Middle frontal gyrus (tissue), 1 donor: ENCODE data around the gene DAB1.
A peak's percentile ranks its signal among the peaks of the same experiment; 100 is the strongest.

ENCODE experiments used
- DNase-seq: peaks from one replicate; pipeline ENCODE4 v3.0.0-alpha.2; 2015; ENCODE audit warnings: low spot score; ENCODE audit errors: extremely low spot score

Gene DAB1

GRCh38 chr1:57319791-57320190 is 104.1 kb downstream of the DAB1 start:
- no peak for DNase-seq

- no peak for DNase-seq
Observed at GRCh38 chr1:57319165-57319564, 104.7 kb downstream of the DAB1 start.

GRCh38 chr1:57316861-57317260 is 107.0 kb downstream of the DAB1 start:
- no peak for DNase-seq

- DNase-seq = no peak
Observed at GRCh38 chr1:57316291-57316690, 107.6 kb downstream of the DAB1 start.

- peak; percentile 22 for DNase-seq
Observed at GRCh38 chr1:57312869-57313268, 111.0 kb downstream of the DAB1 start.

GRCh38 chr1:57311411-57311810 is 112.4 kb downstream of the DAB1 start:
- no peak for DNase-seq

- DNase-seq = no peak
Observed at GRCh38 chr1:57311006-57311405, 112.9 kb downstream of the DAB1 start.

- DNase-seq = no peak
Observed at GRCh38 chr1:57309630-57310029, 114.2 kb downstream of the DAB1 start.

- no peak for DNase-seq
Observed at GRCh38 chr1:57307392-57308170, 116.3 kb downstream of the DAB1 start.

- DNase-seq = no peak
Observed at GRCh38 chr1:57304591-57304990, 119.3 kb downstream of the DAB1 start.

GRCh38 chr1:57302812-57303596 is 120.9 kb downstream of the DAB1 start:
- DNase-seq = no peak

GRCh38 chr1:57300186-57300585 is 123.7 kb downstream of the DAB1 start:
- DNase-seq = no peak

GRCh38 chr1:57296726-57297250 is 127.1 kb downstream of the DAB1 start:
- no peak for DNase-seq

- no peak for DNase-seq
Observed at GRCh38 chr1:57295326-57295725, 128.5 kb downstream of the DAB1 start.

GRCh38 chr1:57294177-57294576 is 129.7 kb downstream of the DAB1 start:
- no peak for DNase-seq

- DNase-seq = no peak
Observed at GRCh38 chr1:57293214-57293613, 130.6 kb downstream of the DAB1 start.

GRCh38 chr1:57289781-57290180 is 134.1 kb downstream of the DAB1 start:
- DNase-seq = no peak

- DNase-seq = no peak
Observed at GRCh38 chr1:57285992-57286391, 137.9 kb downstream of the DAB1 start.

- DNase-seq = no peak
Observed at GRCh38 chr1:57282411-57282810, 141.4 kb downstream of the DAB1 start.

GRCh38 chr1:57281324-57281723 is 142.5 kb downstream of the DAB1 start:
- no peak for DNase-seq

- DNase-seq = no peak
Observed at GRCh38 chr1:57279909-57280666, 143.8 kb downstream of the DAB1 start.

- DNase-seq = no peak
Observed at GRCh38 chr1:57278558-57278957, 145.3 kb downstream of the DAB1 start.
